ENCODE measurements around the gene ZNF714.

GRCh38 chr19:21166436-21166835 lies 84.4 kb downstream of the ZNF714 start:
- TF ChIP-seq CTCF (conservative IDR thresholded peaks at IDR 0.05 in 1 of 2, IDR thresholded peaks at IDR 0.05 in 1 of 2; ENCODE audit: low read depth in 1 of 2, low read length in 2 of 2) (no peak), EZH2 (IDR thresholded peaks at IDR 0.05; ENCODE audit: low read length, missing control alignments) (no peak)
